Activated B cell treated with CpG ODN at 0.5 μM for 24 hours (primary cell): ENCODE results near the gene NT5C. TPM values are rescaled to one million over a fixed set of nuclear protein-coding genes. Genes with fewer than 3 reads are reported as not detected.

Experiments
- ATAC-seq: fragments of 200-7000 bp; cut with Tn5 transposase; one replicate; pipeline ENCODE4 v1.10.0; 2021; ENCODE audit warnings: low read depth, mild to moderate bottlenecking, moderate library complexity
- CTCF ChIA-PET: fragments of 350-600 bp; sonication (Branson Sonifier 250); formaldehyde crosslinking; loops from one replicate; lab custom pipeline; 2021; ENCODE audit warnings: antibody characterized with exemption; lab: Charles Lee
- POLR2A ChIA-PET: fragments of 350-600 bp; sonication (Branson Sonifier 250); formaldehyde crosslinking; loops from one replicate; lab custom pipeline; 2021; ENCODE audit warnings: antibody characterized with exemption; lab: Charles Lee
- DNase-seq: peaks from one replicate; pipeline ENCODE4 v3.0.0; 2022
- H3K27ac Mint-ChIP-seq: one replicate; pipeline ENCODE4 v1.8.0; 2020; ENCODE audit warnings: mixed read lengths
- H3K27me3 Mint-ChIP-seq: one replicate; pipeline ENCODE4 v1.8.0; 2021; ENCODE audit warnings: mixed read lengths
- H3K36me3 Mint-ChIP-seq: one replicate; pipeline ENCODE4 v1.8.0; 2021; ENCODE audit warnings: low read depth, mixed read lengths
- H3K4me1 Mint-ChIP-seq: one replicate; pipeline ENCODE4 v1.8.0; 2021; ENCODE audit warnings: mixed read lengths
- H3K4me3 Mint-ChIP-seq: one replicate; pipeline ENCODE4 v1.8.0; 2020; ENCODE audit warnings: mild to moderate bottlenecking, mixed read lengths
- H3K9me3 Mint-ChIP-seq: one replicate; pipeline ENCODE4 v1.8.0; 2020; ENCODE audit warnings: mixed read lengths
- intact Hi-C: fragments of 100-400 bp; cut with micrococcal nuclease; formaldehyde crosslinking; loops from one replicate; pipeline ENCODE4 v1.15.1; 2024
- total RNA-seq: library from RNA; stranded (reverse); gene quantifications from 2 replicates; pipeline ENCODE4 v1.2.3, GENCODE V29; 2022
- TF ChIP-seq, protein P1 (sequence below): fragments of 200-600 bp; IDR thresholded peaks from one replicate; pipeline ENCODE4 v1.8.0; 2022; ENCODE audit warnings: antibody characterized with exemption, mild to moderate bottlenecking

NT5C gene
- total RNA-seq, 1 donor from 2014 or later = 95.0 TPM

DNA sequence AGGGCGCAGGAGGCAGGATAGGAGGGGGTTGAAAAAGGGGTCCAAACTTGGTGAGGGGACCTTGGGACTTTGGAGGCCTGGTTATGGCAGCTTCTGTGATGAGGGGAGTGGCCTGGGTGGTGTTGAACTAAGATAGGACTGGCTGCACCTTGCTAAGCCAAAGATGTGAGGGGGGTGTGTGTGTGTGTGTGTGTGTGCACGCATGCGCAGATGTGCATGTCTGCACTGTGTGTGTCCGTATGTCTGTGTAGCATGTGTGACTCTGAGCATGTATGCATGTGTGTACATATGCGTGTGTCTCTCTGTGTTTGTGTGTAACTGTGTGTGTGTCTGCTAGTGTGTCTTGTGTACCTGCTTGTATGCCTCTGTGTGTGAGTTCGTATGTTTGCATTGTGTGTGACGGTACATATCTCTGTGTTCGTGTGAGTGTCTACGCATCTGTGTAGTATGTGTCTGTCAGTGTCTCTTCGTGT lies 39.7 kb downstream of the NT5C start:
- no peak for DNase-seq
- H3K27ac Mint-ChIP-seq = no peak overlapping the region
- CTCF ChIA-PET = no interaction called here

DNA sequence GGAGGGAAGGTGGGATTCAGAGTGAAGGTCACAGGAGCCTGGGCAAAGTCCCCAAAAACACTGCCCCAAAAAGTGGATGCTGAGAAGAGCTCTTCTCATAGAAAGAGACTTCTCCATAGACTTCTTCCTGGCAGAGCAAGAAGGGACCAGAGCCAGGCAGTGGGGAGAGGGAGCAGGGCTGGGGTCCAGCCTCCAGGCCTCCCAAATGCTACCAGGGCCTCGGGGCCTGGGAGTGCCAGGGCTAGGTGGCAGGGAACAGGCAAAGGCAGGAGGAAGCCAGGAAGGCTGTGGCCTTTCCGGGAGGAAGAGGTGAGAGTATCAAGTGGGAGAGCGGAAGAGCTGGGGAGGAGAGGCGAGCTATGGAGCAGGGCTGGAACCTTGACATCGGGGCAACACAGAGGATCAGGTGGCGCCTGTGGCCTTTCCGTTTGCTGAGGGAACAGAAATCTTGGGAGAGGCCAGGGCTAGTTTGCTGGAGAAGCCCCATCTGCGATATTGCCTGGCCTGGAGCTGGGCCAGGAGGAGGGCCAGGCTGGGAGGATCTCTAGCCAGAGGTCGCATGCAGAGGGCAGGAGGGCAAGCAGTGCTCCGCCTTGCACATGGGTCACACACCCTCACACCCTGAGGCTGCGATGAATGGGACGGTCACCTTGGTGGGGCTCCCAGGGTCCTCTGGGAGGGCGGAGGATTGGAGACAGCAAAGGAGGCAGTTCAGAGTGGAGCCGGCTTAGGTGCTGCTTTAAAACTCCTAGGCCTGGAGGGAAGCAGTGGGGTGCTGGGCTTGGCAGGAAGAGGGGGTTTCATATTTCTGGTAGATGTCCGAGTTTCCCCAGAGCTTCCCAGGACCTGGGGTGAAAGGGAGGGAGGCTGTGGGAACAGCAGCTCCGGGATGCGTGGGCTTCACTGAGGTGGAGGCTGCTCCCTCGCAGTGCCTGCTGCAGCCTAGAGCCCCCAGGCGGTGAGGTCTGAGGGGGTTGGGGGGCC lies 40.4 kb downstream of the NT5C start:
- Mint-ChIP-seq H3K9me3 (no peaks in the 10 kb centered on the region), H3K27me3 (no peaks in the 10 kb centered on the region), H3K36me3 (no peaks in the 10 kb centered on the region), H3K27ac (no peak overlapping the region), H3K4me1 (peaks cover 24% of the 10 kb centered on the region), H3K4me3 (no peak overlapping the region)
- ChIA-PET POLR2A (no interaction called here), CTCF (interaction anchor here (1.0 kb wide), 1 partner anchor 111 kb away, joined by 5 read pairs; no protein-coding TSS in a partner anchor)
- TF ChIP-seq, protein P1, sequence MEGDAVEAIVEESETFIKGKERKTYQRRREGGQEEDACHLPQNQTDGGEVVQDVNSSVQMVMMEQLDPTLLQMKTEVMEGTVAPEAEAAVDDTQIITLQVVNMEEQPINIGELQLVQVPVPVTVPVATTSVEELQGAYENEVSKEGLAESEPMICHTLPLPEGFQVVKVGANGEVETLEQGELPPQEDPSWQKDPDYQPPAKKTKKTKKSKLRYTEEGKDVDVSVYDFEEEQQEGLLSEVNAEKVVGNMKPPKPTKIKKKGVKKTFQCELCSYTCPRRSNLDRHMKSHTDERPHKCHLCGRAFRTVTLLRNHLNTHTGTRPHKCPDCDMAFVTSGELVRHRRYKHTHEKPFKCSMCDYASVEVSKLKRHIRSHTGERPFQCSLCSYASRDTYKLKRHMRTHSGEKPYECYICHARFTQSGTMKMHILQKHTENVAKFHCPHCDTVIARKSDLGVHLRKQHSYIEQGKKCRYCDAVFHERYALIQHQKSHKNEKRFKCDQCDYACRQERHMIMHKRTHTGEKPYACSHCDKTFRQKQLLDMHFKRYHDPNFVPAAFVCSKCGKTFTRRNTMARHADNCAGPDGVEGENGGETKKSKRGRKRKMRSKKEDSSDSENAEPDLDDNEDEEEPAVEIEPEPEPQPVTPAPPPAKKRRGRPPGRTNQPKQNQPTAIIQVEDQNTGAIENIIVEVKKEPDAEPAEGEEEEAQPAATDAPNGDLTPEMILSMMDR = no peak
- no peak for DNase-seq
- intact Hi-C loops = no loop called here
- ATAC-seq = no peak

More for the DNA sequence above, 39.7 kb downstream of the NT5C start:
- no peaks in the 10 kb centered on the region for H3K36me3 Mint-ChIP-seq
- peaks cover 20% of the 10 kb centered on the region for H3K4me1 Mint-ChIP-seq
- H3K9me3 Mint-ChIP-seq = no peaks in the 10 kb centered on the region
- intact Hi-C loops = no loop called here
- no peak overlapping the region for H3K4me3 Mint-ChIP-seq
- no peaks in the 10 kb centered on the region for H3K27me3 Mint-ChIP-seq
- POLR2A ChIA-PET = interaction anchor here (0.7 kb wide), 1 partner anchor 105 kb away, joined by 6 read pairs; the partner anchor contains the start of gene CDR2L
- no peak for ATAC-seq
- TF ChIP-seq, protein P1 = no peak

DNA sequence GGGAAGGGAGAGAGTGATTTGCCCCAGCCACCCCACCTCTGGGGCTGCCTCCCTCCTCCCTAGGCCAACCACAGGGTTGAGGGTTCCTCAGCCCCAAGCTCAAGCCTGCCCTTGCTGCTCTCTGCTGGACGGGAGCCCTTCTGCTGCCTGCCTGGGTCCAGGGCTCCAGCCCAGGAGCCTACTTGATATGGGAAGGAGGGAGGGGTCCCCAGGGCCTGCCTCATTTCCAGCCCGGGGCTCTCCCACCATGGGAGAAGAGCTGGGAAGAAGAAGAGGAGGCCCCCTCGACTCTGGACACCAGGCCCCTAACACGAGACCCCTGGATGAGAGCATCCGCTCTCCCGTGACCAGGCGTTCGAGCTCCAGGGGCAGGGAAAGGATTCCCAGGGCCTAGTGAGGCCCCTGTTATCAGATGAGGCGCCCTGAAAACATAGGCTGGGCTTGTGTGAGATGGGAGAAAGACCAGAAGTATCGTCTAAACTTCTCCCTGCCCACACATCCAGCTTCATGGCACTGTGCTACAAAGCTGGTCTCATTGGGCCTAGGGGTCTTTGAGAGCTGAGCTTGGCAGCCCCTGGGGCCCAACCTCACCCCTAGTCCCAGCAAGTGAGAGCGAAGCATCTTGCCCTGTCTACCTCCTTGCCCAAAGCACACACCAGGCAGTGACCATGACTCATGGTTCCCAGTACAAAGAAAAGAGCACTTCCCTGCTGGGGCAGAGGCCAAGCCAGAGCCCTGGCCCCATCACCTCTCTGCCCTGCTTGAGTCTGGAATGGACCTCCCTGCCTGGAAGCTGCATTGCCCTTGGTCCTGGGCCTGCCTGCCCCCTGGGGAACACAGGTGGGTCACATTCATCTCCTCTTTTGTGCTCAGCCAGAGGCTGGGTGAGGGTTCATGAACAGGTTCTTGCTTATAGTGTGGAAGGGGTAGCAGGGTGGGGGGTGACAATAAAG lies 42.8 kb downstream of the NT5C start:
- TF ChIP-seq, protein P1 = no peak
- ATAC-seq (no peak), DNase-seq (no peak)
- Mint-ChIP-seq H3K27me3 (no peaks in the 10 kb centered on the region), H3K27ac (no peak overlapping the region), H3K4me3 (peak overlapping the region; percentile 82), H3K36me3 (no peaks in the 10 kb centered on the region), H3K4me1 (peaks cover 22% of the 10 kb centered on the region), H3K9me3 (no peaks in the 10 kb centered on the region)
- POLR2A ChIA-PET = interaction anchor here (0.6 to 2.1 kb wide), 6 partner anchors 10 to 313 kb away, joined by 3 to 15 read pairs (median 4); partner anchors contain the start of genes ATP5PD and KCTD2
- intact Hi-C loops = no loop called here
- CTCF ChIA-PET = interaction anchor here (1.7 kb wide), 2 partner anchors 83 to 127 kb away, joined by 3 to 4 read pairs; no protein-coding TSS in a partner anchor

DNA sequence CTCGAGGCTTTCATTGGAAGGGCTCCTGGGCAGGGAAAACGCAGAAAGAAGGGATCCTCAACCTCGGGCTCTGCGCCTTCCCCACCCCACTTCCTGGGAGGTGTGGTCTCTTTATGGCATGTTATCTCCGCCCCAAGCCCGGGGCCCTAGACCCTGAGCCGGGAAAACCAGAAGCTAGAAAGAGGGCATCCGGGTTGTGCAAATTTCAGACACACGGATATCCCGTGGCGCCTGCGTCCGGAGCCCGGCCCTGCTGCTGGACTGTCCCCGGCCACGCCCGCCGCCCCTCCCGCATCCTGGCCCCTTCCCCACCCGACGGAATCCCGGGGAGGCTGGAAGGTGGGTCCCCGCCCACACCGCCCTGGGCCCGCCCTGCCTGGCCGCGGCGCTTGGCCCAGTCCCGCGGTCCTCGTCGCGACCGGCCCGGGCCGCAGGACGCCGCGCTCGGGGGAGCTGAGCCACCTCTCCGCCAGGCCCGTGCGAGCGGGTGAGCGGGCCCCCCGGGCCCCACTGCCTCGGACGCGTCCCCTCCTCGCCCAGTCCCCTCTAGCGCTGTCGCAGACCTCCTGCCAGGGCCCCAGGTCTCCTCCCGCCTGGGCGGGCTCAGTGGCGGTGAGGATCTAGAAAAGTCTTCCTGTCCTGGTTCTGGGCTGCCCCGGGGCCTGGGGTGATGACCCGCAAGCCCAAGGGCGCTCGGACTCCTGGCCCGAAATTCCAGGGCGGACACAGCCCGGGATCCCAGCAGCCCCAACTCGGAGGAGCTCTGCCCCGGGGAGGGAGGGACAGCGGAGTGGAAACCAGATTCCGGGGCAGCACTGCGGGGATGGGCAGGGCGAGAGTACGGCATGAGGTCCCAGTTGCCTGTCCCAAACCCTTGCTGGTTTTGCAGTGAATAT lies 43.7 kb downstream of the NT5C start, which contains the start of gene SLC16A5:
Gene SLC16A5, plus strand, starts transcription at position 397 of the 896 bp plus-strand sequence. CDS start 5,683 bp downstream, outside the sequence.
- ChIA-PET CTCF (interaction anchor here (1.5 to 1.7 kb wide), 3 partner anchors 26 to 126 kb away, joined by 3 to 4 read pairs (median 3); no protein-coding TSS in a partner anchor), POLR2A (interaction anchor here (0.6 to 2.1 kb wide), 8 partner anchors 9 to 163 kb away, joined by 3 to 15 read pairs (median 4); partner anchors contain the start of genes ARMC7, ATP5PD, KCTD2 and NT5C)
- Mint-ChIP-seq H3K4me1 (peaks cover 22% of the 10 kb centered on the region), H3K36me3 (no peaks in the 10 kb centered on the region), H3K9me3 (no peaks in the 10 kb centered on the region), H3K27ac (no peak within 1 kb of the TSS), H3K4me3 (peak within 1 kb of the TSS; percentile 82), H3K27me3 (no peaks in the 10 kb centered on the region)
- intact Hi-C loops = loop anchor here (1.0 kb wide), 1 partner anchor 11 kb away; no protein-coding TSS in a partner anchor
- ATAC-seq = peak; percentile 74
- peak; percentile 48 for DNase-seq
- TF ChIP-seq, protein P1 = no peak
